GM21825 (cell line): ENCODE results near the gene DOCK1.

Source experiments
- ATAC-seq: cut with Tn5 transposase; IDR thresholded peaks from one replicate; pipeline ENCODE4 v1.9.1; 2021; ENCODE audit warnings: mild to moderate bottlenecking, moderate library complexity; ENCODE audit not compliant: unreplicated experiment

The DOCK1 gene

GRCh38 chr10:127003032-127003685, 97.9 kb downstream of the DOCK1 start:
- no peak for ATAC-seq

GRCh38 chr10:127006453-127006852, 101.2 kb downstream of the DOCK1 start:
- no peak for ATAC-seq

- no peak for ATAC-seq
Observed at GRCh38 chr10:127009366-127009765, 104.1 kb downstream of the DOCK1 start.

GRCh38 chr10:127011174-127011573, 105.9 kb downstream of the DOCK1 start:
- no peak for ATAC-seq

GRCh38 chr10:127012071-127012768, 107.0 kb downstream of the DOCK1 start:
- ATAC-seq, result no peak

- ATAC-seq, result no peak
Observed at GRCh38 chr10:127012769-127013152, 107.5 kb downstream of the DOCK1 start.

GRCh38 chr10:127013211-127013656, 108.0 kb downstream of the DOCK1 start:
- no peak for ATAC-seq

- no peak for ATAC-seq
Observed at GRCh38 chr10:127013691-127014473, 108.7 kb downstream of the DOCK1 start.

- no peak for ATAC-seq
Observed at GRCh38 chr10:127014671-127015070, 109.4 kb downstream of the DOCK1 start.

- ATAC-seq, result no peak
Observed at GRCh38 chr10:127015373-127015772, 110.1 kb downstream of the DOCK1 start.

GRCh38 chr10:127016331-127016730, 111.1 kb downstream of the DOCK1 start:
- ATAC-seq, result no peak

- ATAC-seq, result no peak
Observed at GRCh38 chr10:127017541-127018297, 112.5 kb downstream of the DOCK1 start.

- ATAC-seq, result no peak
Observed at GRCh38 chr10:127018298-127018650, 113.0 kb downstream of the DOCK1 start.

- ATAC-seq, result no peak
Observed at GRCh38 chr10:127018766-127019165, 113.5 kb downstream of the DOCK1 start.

- ATAC-seq, result no peak
Observed at GRCh38 chr10:127020260-127020659, 115.0 kb downstream of the DOCK1 start.

- no peak for ATAC-seq
Observed at GRCh38 chr10:127021801-127022200, 116.6 kb downstream of the DOCK1 start.

- ATAC-seq, result no peak
Observed at GRCh38 chr10:127024685-127025435, 119.6 kb downstream of the DOCK1 start.

- no peak for ATAC-seq
Observed at GRCh38 chr10:127027786-127028185, 122.6 kb downstream of the DOCK1 start.

- no peak for ATAC-seq
Observed at GRCh38 chr10:127028556-127028955, 123.3 kb downstream of the DOCK1 start.

- no peak for ATAC-seq
Observed at GRCh38 chr10:127029061-127029460, 123.8 kb downstream of the DOCK1 start.
